Stimulated activated CD8-positive, alpha-beta memory T cell treated with anti-CD3 and anti-CD28 coated beads, Interleukin-12 subunit alpha, Interleukin-12 subunit beta, amount 100 ng/mL, for 1 hour (primary cell): ENCODE measurements around the gene RALB.
"Not testable (repeated sequence)": the region's sequence is repeated elsewhere in the genome, so short reads cannot be mapped to it uniquely, and the experiment has no call there.

ENCODE experiments used
- DNase-seq: peaks from one replicate; pipeline ENCODE4 v3.0.0-alpha.2; 2020; ENCODE audit warnings: low read depth

RALB gene

GRCh38 chr2:120315367-120316033 lies 62.8 kb downstream of the RALB start:
- no peak for DNase-seq

GRCh38 chr2:120316071-120316470 lies 63.4 kb downstream of the RALB start:
- DNase-seq: no peak

- no peak for DNase-seq
These were observed 64.0 kb downstream of the RALB start for GRCh38 chr2:120316528-120317179.

- DNase-seq: no peak
These were observed 64.5 kb downstream of the RALB start for GRCh38 chr2:120317180-120317533.

GRCh38 chr2:120317916-120318315 lies 65.3 kb downstream of the RALB start:
- DNase-seq: no peak

- DNase-seq: no peak
These were observed 66.0 kb downstream of the RALB start for GRCh38 chr2:120318626-120319025.

- no peak for DNase-seq
These were observed 66.5 kb downstream of the RALB start for GRCh38 chr2:120319123-120319522.

- DNase-seq: no peak
These were observed 67.2 kb downstream of the RALB start for GRCh38 chr2:120319686-120320317.

GRCh38 chr2:120320318-120320851 lies 67.7 kb downstream of the RALB start:
- no peak for DNase-seq

- DNase-seq: not testable (repeated sequence)
These were observed 68.4 kb downstream of the RALB start for GRCh38 chr2:120320887-120321556.

- DNase-seq: no peak
These were observed 69.2 kb downstream of the RALB start for GRCh38 chr2:120321721-120322284.

GRCh38 chr2:120322329-120322728 lies 69.7 kb downstream of the RALB start:
- DNase-seq: no peak

GRCh38 chr2:120323214-120323613 lies 70.6 kb downstream of the RALB start:
- DNase-seq: no peak

GRCh38 chr2:120323807-120324399 lies 71.3 kb downstream of the RALB start:
- no peak for DNase-seq

GRCh38 chr2:120324933-120325332 lies 72.3 kb downstream of the RALB start:
- DNase-seq: no peak

- no peak for DNase-seq
These were observed 73.4 kb downstream of the RALB start for GRCh38 chr2:120326066-120326465.

- DNase-seq: no peak
These were observed 78.5 kb downstream of the RALB start for GRCh38 chr2:120330946-120331822.

GRCh38 chr2:120331903-120332302 lies 79.3 kb downstream of the RALB start:
- no peak for DNase-seq

GRCh38 chr2:120332384-120332783 lies 79.7 kb downstream of the RALB start:
- DNase-seq: no peak

GRCh38 chr2:120334068-120334467 lies 81.4 kb downstream of the RALB start:
- DNase-seq: no peak

GRCh38 chr2:120336749-120337148 lies 84.1 kb downstream of the RALB start:
- DNase-seq: no peak
